ENCODE data around the gene TREX2.

Gene TREX2

GRCh38 chrX:153430796-153431195, 15.1 kb downstream of the TREX2 start:
- Mint-ChIP-seq H3K4me1 (ENCODE audit: low read depth in 2 of 2) (no peaks in the 10 kb centered on the region), H3K27me3 (peaks cover 0 to 9% of the 10 kb centered on the region in 2 donors), H3K9me3 (no peaks in the 10 kb centered on the region), H3K36me3 (ENCODE audit: insufficient read depth) (no peaks in the 10 kb centered on the region), H3K4me3 (no peak overlapping the region), H3K27ac (no peak overlapping the region)
- ATAC-seq (replicated peaks) (no peak), DNase-seq (no peak)

DNA sequence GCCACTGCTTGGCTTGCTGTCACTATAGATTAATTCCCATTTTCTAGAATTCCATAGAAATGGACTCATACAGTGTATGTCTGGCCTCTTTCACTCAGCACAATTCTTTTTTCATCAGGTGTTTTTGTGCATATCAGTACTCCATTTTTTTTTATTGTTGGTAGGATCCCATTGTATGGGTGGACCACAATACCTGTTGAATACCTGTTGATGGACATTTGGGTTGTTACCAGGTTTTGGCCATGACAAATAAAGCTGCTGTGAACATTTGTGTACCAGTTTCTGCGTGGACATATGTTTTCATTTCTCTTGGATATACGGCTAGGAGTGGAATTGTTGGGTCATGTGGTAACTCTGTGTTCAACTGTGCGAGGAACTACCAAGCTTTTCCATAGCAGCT, 19.7 kb downstream of the TREX2 start:
- ATAC-seq (replicated peaks): no peak
- no peak overlapping the region for H3K27ac Mint-ChIP-seq
- H3K9me3 Mint-ChIP-seq: no peaks in the 10 kb centered on the region
- H3K4me3 Mint-ChIP-seq: no peak overlapping the region
- DNase-seq: no peak
- H3K27me3 Mint-ChIP-seq: no peaks in the 10 kb centered on the region
- no peaks in the 10 kb centered on the region for H3K4me1 Mint-ChIP-seq (ENCODE audit: low read depth in 2 of 2)
- H3K36me3 Mint-ChIP-seq (ENCODE audit: insufficient read depth): no peaks in the 10 kb centered on the region

GRCh38 chrX:153423652-153424051, 22.2 kb downstream of the TREX2 start:
- Mint-ChIP-seq H3K9me3 (no peaks in the 10 kb centered on the region), H3K27ac (no peak overlapping the region), H3K4me3 (no peak overlapping the region), H3K4me1 (ENCODE audit: low read depth in 2 of 2) (no peaks in the 10 kb centered on the region), H3K27me3 (no peaks in the 10 kb centered on the region), H3K36me3 (ENCODE audit: insufficient read depth) (no peaks in the 10 kb centered on the region)
- DNase-seq: no peak
- ATAC-seq (replicated peaks): no peak

DNA sequence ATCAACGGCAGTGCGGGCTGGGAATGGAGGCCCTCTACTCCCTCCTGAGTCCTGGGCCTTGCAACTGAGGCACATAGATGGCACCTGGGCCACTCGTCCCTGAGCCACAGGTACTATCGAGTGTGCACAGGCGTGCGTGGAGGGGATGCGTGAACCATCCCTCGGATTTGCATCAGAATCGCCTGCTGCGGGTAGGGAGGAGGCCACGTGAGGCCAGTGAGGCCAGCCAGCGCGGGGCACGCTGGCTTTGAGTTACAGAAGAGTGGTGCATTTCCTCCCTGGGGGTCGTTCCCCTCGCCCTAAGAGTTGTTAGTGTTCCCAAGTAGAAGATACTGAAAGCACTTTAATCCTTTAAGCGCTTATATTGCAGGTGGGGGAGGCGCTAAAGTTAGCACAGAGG, 24.0 kb downstream of the TREX2 start:
- no peak overlapping the region for H3K4me3 Mint-ChIP-seq
- ATAC-seq (replicated peaks) (no peak), DNase-seq (no peak)
- H3K4me1 Mint-ChIP-seq (ENCODE audit: low read depth in 2 of 2): peaks cover 0 to 2% of the 10 kb centered on the region in 2 donors
- no peaks in the 10 kb centered on the region for H3K9me3 Mint-ChIP-seq
- H3K27me3 Mint-ChIP-seq: no peaks in the 10 kb centered on the region
- no peaks in the 10 kb centered on the region for H3K36me3 Mint-ChIP-seq (ENCODE audit: insufficient read depth)
- H3K27ac Mint-ChIP-seq: no peak overlapping the region

DNA sequence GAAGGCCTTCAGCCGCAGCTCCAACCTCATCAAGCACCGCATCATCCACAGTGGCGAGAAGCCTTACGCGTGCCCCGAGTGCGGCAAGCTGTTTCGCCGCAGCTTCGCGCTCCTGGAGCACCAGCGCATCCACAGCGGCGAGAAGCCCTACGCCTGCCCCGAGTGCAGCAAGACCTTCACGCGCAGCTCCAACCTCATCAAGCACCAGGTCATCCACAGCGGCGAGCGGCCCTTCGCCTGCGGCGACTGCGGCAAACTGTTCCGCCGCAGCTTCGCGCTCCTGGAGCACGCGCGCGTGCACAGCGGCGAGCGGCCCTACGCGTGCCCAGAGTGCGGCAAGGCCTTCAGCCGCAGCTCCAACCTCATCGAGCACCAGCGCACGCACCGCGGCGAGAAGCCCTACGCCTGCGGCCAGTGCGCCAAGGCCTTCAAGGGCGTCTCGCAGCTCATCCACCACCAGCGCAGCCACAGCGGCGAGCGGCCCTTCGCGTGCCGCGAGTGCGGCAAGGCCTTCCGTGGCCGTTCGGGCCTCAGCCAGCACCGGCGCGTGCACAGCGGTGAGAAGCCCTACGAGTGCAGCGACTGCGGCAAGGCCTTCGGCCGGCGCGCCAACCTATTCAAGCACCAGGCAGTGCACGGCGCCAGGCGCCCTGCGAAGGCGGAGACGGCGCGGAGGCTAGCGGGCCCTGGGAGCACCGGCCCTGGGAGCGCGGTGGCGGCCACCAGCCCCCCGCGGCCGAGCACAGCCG, 24.8 kb downstream of the TREX2 start:
- ATAC-seq (replicated peaks): no peak
- H3K27ac Mint-ChIP-seq: no peak overlapping the region
- no peaks in the 10 kb centered on the region for H3K9me3 Mint-ChIP-seq
- DNase-seq: no peak
- no peak overlapping the region for H3K4me3 Mint-ChIP-seq
- peaks cover 0 to 2% of the 10 kb centered on the region in 2 donors for H3K4me1 Mint-ChIP-seq (ENCODE audit: low read depth in 2 of 2)
- no peaks in the 10 kb centered on the region for H3K36me3 Mint-ChIP-seq (ENCODE audit: insufficient read depth)
- no peaks in the 10 kb centered on the region for H3K27me3 Mint-ChIP-seq

- Mint-ChIP-seq H3K9me3 (no peaks in the 10 kb centered on the region), H3K4me1 (ENCODE audit: low read depth in 2 of 2) (peaks cover 0 to 4% of the 10 kb centered on the region in 2 donors), H3K36me3 (ENCODE audit: insufficient read depth) (no peaks in the 10 kb centered on the region), H3K27ac (no peak overlapping the region), H3K4me3 (no peak overlapping the region), H3K27me3 (no peaks in the 10 kb centered on the region)
- DNase-seq: no peak
- no peak for ATAC-seq (replicated peaks)
Observed at GRCh38 chrX:153417637-153418036, 28.2 kb downstream of the TREX2 start.

DNA sequence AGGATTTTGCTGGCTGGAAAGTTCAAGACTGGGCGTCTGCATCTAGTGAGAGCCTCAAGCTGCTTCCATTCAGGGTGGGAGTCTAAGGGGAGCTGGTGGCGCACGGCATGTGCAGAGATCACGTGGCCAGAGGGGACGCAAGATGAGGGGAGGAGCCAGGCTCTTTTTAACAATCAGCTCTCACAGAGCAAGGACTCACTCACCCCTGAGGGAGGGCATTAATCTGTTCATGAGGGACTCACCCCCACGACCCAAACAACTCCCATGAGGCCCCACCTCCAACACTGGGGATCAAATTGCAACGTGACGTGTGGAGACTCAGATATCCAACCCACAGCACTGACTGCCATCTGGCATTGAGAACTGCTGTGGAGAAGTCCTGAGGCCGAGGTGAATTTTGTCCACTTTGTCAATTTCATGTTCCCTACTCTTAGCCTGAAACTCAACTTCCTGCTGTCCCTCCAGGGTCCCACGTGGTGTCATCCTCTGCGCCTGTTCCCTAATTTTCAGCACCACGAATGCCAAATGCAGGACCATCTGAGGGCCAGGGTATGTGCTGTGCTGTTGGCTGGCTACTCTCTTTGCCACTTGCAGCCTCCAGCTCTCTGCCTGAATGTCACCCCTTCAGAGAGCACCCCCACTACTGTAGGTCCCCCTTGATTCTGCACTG, 28.9 kb downstream of the TREX2 start:
- no peak overlapping the region for H3K4me3 Mint-ChIP-seq
- H3K27me3 Mint-ChIP-seq: no peaks in the 10 kb centered on the region
- peaks cover 2 to 11% of the 10 kb centered on the region in 2 donors for H3K4me1 Mint-ChIP-seq (ENCODE audit: low read depth in 2 of 2)
- no peak for ATAC-seq (replicated peaks)
- no peak overlapping the region for H3K27ac Mint-ChIP-seq
- no peak for DNase-seq
- no peaks in the 10 kb centered on the region for H3K9me3 Mint-ChIP-seq
- H3K36me3 Mint-ChIP-seq (ENCODE audit: insufficient read depth): no peaks in the 10 kb centered on the region

DNA sequence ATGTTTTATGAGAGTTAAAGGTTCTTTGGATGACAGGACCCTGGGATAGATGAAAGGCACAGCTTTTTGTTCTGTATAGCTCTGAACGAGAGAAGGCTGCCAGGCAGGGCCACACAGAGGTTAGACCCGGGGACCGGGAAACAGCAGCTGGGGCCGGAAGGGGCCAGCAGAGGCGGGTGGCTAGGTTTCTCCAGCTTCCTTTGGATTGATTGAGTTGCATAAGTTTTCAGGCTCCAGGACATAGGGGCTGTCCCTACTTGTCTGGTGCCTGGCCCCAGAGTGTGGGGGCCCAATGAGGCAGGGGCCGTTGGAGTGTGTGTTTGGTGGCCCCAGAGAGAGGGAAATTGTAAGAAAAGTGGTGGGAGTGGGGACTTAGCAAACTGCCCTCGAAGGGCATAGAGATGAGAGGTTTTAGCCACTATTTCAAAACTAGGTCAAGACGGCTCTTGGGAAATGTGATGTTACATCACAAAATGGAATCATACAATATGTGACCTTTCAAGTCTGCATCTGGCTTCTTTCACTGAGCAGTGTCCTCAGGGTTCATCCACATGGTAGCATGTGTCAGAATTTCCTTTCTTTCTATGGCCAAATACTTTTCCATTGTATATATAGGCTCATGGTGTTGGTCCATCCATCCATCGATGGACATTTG, 30.9 kb downstream of the TREX2 start:
- H3K4me1 Mint-ChIP-seq (ENCODE audit: low read depth in 2 of 2): peaks cover 7 to 15% of the 10 kb centered on the region in 2 donors
- no peaks in the 10 kb centered on the region for H3K27me3 Mint-ChIP-seq
- no peak overlapping the region for H3K27ac Mint-ChIP-seq
- no peaks in the 10 kb centered on the region for H3K9me3 Mint-ChIP-seq
- no peak overlapping the region for H3K4me3 Mint-ChIP-seq
- no peaks in the 10 kb centered on the region for H3K36me3 Mint-ChIP-seq (ENCODE audit: insufficient read depth)
- no peak for ATAC-seq (replicated peaks)
- DNase-seq: no peak

- Mint-ChIP-seq H3K27me3 (no peaks in the 10 kb centered on the region), H3K9me3 (no peaks in the 10 kb centered on the region), H3K4me3 (no peak overlapping the region), H3K27ac (no peak overlapping the region), H3K36me3 (ENCODE audit: insufficient read depth) (no peaks in the 10 kb centered on the region), H3K4me1 (ENCODE audit: low read depth in 2 of 2) (peaks cover 7 to 15% of the 10 kb centered on the region in 2 donors)
- no peak for ATAC-seq (replicated peaks)
- DNase-seq: no peak
Observed at GRCh38 chrX:153413731-153414130, 32.1 kb downstream of the TREX2 start.

DNA sequence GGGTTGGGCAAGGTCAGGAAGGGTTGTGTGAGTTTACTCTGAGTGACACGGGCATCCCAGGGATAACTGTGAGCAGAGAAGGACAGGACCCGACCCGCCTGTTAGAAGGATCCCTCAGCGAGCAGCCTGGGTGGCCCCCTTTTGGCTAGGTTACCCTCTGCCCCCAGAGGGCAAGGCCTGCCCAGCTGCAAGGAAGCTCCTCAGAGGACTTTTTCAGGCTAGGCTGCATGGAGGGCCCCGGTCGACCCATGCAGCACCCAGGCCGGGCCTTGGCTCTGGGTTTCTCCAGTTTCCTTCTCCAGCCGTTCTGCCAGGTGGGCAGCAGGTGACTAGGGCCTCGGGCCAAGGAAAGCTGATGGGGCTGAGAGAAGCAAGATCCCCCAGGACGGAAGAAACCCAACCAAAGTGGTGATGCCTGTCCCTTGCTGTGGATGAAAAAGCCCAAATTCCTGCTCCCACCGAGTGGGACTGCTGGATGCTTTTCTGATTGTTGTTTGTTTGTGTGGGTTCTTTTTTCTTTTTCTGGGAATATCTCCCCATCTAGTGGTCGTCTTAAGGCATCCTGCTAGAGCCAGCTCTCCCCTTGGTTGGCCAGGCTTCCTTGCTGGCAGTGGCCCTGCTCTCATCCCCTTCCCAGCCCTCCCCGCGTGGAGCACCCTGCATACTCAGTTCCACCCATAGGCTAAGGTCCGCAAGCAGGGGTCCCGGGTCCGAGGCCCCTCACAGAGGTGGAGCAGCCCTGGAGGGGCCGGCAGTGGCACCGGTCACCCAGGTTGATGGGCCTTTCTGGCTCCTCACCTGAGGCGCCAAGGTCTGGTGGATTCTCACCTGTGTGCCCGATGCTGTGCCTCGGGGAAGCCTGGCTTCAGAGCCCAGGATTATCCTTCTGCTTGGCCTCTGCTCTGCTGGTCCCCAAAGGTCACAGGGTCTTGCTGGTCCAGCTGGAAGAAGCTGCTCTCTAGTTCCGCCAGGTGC, 32.8 kb downstream of the TREX2 start:
- H3K9me3 Mint-ChIP-seq: no peaks in the 10 kb centered on the region
- ATAC-seq (replicated peaks) (no peak), DNase-seq (no peak)
- H3K4me1 Mint-ChIP-seq (ENCODE audit: low read depth in 2 of 2): peaks cover 7 to 13% of the 10 kb centered on the region in 2 donors
- H3K27me3 Mint-ChIP-seq: no peaks in the 10 kb centered on the region
- peak overlapping the region; percentile 63 to 78 for H3K4me3 Mint-ChIP-seq
- no peak overlapping the region for H3K27ac Mint-ChIP-seq
- H3K36me3 Mint-ChIP-seq (ENCODE audit: insufficient read depth): no peaks in the 10 kb centered on the region

DNA sequence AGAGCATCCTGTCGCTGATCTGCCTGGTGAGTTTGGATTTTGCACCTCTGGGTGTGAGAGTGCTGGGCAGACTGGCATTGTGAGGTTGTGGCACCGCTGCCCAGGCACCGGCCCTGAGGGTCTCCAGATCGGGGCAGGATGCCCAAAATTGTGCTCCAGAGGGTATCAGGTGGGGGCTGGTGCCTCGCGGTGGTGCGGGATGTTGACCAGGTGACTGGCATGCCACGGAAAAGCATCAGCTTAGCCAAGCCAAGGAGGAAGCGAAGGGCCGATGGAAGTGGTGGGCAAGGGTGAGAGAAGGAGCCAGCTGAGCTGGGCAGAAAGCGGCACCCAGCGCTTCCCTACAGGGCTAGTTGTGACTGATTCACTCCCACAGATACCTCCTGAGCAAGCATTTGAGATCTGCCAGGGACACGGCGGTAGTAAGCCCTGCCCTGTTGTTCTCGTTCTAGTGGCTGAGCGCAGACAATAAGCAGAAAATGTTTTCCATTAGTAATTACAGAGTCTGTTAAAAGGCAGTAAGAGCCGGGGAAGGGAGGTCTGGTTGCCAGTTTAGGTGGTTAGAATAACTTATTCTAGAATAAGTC, 33.8 kb downstream of the TREX2 start:
- peak overlapping the region; percentile 83 to 85 for H3K27ac Mint-ChIP-seq
- DNase-seq (no peak), ATAC-seq (replicated peaks) (no peak)
- peak overlapping the region; percentile 63 to 78 for H3K4me3 Mint-ChIP-seq
- peaks cover 7 to 13% of the 10 kb centered on the region in 2 donors for H3K4me1 Mint-ChIP-seq (ENCODE audit: low read depth in 2 of 2)
- no peaks in the 10 kb centered on the region for H3K36me3 Mint-ChIP-seq (ENCODE audit: insufficient read depth)
- no peaks in the 10 kb centered on the region for H3K9me3 Mint-ChIP-seq
- H3K27me3 Mint-ChIP-seq: no peaks in the 10 kb centered on the region

DNA sequence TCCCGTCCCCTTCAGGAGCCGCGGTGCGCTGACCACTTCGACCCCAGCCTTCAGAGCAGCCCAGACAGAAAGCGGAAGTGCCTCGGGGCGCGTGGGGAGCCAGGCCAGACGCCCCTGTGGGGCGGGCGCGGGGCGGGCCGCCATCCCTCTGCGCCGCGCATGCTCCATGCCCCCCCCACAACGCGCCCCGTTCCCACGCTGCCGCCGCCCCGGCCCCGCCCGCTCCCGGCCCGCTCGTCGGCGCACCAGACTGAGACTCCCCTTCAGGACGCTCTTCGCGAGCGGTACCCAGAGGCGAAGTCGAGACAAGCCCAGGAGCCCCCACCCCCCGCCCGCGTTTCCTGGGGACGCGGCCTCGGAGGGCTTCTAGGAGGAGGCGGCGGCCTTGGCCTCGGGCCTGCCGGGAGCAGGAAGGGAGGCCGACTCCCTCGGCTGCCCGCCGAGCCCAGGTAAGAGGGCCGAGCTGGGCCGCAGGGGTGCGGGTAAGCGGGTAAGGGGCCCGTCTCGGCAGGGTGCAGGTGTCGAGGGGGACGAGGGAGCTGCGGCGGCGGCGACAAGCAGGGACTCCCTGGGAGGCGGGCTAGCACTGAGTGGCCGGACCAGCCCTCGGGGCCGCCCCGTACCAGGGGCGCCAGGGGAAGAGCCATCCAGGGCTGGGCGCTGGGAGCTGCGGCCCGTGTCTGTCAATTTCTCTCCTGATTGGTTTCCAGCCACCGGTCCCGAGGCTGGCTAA, 34.4 kb downstream of the TREX2 start, which contains the start of gene ZFP92:
Gene ZFP92 (plus strand): TSS at position 218 of the 733 bp plus-strand sequence. CDS start 6,851 bp downstream, outside the sequence.
- Mint-ChIP-seq H3K36me3 (ENCODE audit: insufficient read depth) (no peaks in the 10 kb centered on the region), H3K4me1 (ENCODE audit: low read depth in 2 of 2) (peaks cover 7 to 13% of the 10 kb centered on the region in 2 donors), H3K4me3 (peak within 1 kb of the TSS; percentile 63 to 78), H3K27ac (peak within 1 kb of the TSS; percentile 83 to 85), H3K27me3 (no peaks in the 10 kb centered on the region), H3K9me3 (no peaks in the 10 kb centered on the region)
- ATAC-seq (replicated peaks): peak; percentile 84
- peak in 2 of 3 experiments; percentile 18 to 29 for DNase-seq

Data from effector memory CD8-positive, alpha-beta T cell (primary cell).